Activated naive CD4-positive, alpha-beta T cell (primary cell): ENCODE results near the gene HSP90B1.
A peak's percentile ranks its signal among the peaks of the same experiment; 100 is the strongest.

ENCODE experiments used
- DNase-seq, 4 experiments: peaks; one replicate each; lab custom pipeline; 2025; lab: John Stamatoyannopoulos, UW

Gene HSP90B1

DNA sequence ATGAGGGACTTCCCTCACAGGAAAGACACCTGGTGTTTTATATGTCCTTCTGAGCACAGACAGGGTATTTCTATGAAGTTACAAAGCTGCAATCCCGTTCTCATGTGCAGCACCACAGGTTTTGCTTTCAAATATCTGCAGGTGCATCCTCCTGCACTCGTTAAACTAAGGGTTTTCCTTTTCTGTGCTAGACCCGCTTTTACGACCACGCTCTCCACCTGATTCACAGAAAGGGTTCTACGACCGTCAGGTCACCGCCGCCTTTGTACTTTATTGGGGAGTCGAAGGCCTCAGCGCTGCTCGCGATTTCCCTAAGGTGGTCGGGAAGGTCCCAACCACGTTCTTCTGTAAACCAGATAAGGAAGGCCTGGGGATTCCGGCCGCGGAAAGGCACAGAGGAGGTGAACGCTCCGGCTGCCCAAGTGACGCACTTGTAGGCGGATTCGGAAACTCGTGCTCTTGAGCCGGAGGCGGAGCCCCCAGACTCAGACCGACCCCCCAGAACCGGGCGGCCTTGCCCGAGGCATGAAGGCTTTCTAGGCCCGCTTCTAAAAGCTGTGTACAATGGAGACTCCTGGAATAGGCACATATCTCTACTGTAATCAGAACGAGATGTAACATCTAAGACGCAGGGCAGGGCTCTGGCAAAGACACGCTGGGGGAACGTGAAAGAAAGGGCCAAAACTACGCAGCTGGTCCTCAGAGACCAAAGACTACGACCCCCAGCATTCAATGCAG is 995 bp upstream of the HSP90B1 start:
- DNase-seq, result peak; percentile 63 to 82 (median 76)

DNA sequence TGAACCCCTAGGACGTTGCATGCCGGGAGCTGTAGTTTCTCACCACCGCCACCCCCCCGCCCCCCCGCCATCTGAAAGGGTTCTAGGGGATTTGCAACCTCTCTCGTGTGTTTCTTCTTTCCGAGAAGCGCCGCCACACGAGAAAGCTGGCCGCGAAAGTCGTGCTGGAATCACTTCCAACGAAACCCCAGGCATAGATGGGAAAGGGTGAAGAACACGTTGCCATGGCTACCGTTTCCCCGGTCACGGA is 501 bp upstream of the HSP90B1 start:
- DNase-seq, result peak in 3 of 4 experiments; percentile 76 to 87 (median 86)

DNA sequence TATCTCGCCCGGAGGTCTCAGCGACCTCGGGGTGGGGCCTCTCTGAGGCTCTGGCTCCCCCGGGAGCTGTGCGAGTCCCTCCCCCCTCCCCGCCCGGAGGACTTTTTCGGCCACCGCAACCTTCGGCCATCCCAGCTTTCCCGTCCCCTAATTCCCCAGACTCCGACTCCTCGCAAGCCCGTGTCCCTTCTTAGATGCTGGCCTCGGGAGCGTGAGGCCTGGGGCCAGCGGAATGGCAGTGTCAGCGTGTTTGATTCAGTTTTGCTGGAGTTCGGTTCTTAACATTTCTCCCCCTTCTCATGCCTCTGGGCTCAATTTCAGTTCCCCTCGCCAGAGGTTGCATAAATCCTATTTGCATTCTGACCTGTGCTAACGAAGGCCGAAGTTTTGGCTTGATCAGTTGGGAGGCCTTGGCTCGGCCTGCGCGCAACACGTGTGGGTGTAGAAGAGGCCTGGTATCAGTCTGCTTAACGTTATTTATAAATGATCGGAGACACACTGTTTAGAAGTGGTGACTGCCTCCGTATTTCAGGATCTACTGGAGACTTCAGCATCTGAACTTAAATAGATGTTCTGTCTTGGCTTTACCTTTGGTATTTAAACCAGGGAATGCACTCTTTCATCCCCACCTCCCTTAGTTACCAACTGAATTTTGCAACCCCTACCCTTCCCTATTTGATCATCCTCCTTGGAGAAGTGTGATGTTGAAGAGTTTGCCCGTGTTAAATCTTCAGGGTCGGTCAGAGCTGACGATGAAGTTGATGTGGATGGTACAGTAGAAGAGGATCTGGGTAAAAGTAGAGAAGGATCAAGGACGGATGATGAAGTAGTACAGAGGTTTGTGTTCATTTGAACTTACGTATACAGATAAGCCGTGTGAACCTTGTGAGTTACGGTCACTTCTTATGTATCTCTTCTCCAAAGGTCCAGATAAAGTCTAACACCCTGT is 851 bp downstream of the HSP90B1 start:
- DNase-seq, result no peak

DNA sequence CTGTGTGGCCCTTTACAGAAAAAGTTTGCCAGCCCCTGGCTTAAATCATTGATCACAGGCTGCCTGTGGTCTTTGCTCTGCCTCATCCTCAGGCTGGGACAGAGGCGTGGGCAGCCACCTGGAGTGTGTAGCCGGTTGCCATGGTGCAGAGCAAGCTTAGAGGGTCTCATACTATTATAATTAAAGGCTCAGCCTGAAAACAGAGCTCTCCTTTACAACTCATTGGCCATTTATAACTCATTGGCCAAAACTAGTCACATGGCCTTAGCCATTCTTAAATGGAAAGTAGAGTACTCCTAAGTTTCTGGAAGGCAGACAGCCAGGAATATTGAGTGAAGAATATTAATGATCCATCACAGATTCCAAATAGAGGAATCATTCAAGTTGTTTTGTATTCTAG is 3.0 kb downstream of the HSP90B1 start:
- DNase-seq, result no peak

DNA sequence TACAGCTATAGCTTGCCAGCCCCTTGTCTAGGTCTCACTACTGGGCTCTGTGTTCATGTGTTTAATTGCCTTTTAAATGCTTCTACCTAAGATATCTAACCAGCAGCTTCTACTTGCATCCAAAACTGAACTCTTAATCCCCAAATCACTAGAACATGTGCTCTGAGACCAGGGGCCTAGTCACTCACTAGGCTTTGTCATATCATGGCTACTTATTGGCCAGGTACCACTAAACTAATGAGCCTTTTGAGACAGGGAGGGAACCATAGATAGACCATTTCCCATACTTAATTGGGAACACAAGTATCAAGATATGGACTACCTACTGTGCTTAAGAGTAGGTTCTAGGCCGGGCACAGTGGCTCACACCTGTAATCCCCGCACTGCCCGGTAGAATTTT is 6.5 kb downstream of the HSP90B1 start:
- DNase-seq, result no peak

DNA sequence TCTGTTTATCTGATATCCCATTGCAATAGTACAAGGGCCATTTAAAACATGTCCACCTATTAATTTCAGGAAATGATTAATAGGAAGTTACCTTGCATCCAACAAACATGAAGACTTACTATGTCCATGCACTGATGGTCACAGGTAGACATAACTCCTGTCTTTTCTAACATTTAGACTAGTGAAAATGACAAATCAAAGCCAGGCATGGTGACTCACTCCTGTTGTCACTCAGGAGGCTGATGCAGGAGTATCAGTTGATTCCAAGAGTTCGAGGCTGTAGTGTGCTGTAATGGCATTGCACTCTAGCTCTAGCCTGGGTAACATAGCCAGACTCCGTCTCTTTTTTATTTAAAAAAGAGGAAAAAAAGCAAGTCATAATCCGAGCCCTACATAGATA is 14.8 kb downstream of the HSP90B1 start:
- no peak for DNase-seq

DNA sequence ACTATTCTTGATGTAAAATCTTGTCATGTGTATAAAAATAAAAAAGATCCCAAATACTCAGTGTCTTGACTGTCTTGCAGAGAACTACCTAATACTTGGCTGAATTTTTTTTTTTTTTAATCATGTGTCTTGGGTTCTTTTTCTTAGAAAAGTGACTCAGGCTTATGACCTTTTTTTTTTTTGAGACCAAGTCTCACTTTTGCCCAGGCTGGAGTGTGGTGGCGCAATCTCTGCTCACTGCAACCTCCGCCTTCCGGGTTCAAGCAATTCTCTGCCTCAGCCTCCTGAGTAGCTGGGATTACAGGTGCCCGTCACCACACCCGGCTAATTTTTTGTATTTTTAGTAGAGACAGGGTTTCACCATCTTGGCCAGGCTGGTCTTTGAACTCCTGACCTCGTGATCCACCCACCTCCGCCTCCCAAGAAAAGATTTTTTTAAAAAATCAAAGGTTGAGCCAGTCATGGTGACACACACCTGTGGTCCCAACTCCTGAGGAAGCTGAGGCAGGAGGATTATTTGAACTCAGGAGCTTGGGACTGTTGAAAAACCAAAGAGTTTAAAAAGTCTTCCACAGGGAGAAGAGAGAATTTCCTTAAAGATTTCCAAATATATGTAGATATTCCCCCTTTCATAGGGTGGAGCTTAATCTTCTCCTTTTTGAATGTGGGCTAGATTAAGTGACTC is 17.8 kb downstream of the HSP90B1 start:
- DNase-seq, result no peak

DNA sequence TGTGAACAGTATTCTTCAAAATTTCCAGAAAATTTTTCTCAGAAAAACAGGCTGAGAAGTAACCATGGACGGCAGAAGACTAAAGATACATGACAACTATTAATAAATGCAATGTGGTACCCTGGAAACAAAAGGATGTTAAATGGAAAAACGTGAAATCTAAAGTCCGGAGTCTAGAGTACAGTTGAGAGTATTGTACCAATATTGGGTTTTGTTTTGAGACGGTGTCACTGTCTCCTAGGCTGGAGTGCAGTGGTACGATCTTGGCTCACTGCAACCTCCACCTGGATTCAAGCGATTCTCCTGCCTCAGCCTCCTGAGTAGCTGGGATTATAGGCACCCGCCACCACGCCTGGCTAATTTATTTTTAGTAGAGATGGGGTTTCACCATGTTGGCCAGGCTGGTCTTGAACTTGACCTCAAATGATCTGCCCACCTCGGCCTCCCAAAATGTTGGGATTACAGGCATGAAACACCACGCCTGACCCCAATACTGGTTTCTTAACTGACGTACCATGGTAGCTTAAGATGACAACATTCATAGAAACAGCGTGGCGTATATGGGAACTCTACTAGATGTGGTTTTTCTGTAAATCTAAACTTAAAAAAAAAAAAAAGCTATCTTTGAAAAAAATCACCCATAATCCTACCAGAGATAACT is 18.7 kb downstream of the HSP90B1 start:
- no peak for DNase-seq

DNA sequence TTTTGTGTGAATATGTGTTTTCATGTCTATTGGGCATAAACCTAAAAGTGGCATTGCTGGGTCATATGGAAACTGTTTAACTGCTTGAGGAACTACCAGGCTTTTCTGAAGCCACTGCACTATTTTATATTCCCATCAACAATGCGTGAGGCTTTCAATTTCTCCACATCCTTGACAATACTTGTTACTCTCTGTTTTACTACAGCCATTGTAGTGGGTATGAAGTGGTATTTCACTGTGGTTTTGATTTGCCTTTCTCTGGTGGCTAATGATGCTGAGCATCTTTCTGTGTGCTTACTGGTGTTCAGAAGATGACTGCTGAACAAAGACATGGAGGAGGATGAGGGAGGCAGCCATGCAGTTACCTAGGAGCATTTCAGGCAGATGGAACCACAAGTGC is 22.3 kb downstream of the HSP90B1 start:
- no peak for DNase-seq

DNA sequence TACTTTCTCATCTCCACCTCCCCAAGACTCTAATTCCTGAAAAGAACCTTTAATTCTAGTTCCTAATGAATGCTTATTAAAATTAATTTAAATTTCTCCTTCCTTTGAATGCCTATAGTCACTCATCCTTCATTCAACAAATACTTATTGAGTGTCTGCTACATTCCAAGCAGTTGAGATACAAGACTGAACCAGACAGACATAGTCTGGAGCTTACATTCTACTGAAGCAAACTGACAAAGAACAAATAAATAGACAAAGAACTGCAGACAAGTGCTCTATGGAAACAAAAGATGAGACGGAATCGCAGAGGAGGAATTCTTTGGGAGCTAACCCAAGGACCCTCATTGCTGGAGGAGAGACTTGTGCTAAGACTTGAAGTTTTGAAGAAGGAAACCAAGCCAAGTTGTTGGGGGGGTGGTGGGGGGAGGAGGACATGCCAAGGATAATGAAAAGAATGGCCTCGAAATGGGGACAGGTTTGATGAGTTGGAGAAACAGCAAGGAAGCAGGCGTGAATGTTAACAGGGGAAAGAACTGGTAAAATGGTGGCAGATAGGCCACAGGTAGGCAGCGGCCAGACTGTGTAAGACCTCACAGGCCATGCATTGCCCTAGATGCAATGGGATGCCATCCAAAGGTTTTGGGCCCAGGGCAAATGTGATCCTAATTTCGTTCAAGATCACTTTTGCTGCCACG is 25.8 kb downstream of the HSP90B1 start:
- no peak for DNase-seq

DNA sequence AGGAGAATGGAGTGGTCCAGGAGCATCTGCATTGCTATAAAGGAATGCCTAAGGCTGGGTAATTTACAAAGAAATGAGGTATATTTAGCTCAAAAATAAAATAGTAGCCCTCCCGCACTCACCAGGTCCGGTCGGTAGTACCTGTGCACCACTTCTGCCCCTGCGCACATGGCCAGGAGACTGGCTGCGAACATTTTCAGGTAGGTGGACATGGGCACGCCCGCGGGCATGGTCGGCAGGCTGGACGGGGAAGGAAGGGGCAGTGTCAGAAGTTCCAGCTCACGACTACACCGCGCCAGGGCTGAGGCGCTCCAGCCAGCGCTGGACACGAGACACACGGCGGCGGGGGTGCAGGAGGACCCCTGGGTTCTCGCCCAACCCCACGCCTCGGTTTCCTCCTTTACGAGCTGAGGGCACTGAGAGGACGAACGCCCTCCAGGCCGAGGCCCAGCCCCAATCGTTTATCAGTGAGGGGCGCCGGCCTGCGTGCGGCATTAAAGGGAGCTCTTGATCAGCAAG is 26.4 kb downstream of the HSP90B1 start:
- no peak for DNase-seq

DNA sequence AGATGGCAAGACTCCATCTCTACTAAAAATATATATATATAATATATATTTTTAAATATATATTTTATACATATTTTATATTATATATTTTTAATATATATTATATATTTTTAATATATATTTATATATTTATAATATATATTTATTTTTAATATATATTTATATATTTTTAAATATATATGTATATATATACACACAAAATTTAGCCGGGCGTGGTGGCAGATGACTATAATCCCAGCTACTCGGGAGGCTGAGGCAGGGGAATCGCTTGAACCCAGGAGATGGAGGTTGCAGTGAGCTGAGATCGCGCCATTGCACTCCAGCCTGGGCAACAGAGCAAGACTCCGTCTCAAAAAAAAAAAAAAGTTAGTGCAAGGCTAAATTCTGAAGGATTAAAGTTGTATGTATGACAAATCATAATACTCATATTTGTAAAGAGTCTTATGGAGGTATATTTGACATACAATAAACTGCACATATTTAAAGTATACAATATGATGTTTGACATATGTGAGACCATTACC is 27.7 kb downstream of the HSP90B1 start:
- DNase-seq, result no peak

DNA sequence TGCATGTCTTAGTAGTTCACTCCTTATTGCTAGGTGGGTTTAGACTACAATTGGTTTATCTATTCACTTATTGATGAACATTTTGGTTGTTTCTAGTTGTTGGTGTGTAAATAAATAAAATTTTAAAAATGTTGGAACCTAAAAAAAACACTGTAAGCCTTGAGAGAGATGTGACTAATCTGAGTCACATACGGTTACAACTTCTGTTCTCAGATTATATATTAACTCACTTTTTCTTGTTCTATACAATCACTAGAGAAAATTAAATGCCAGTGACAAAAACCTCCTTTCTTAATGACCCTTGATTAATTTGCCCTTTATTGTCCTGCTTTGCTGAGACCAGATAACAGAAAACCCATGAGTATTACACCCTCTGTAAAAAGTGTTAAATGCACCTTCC is 28.4 kb downstream of the HSP90B1 start:
- DNase-seq, result no peak

DNA sequence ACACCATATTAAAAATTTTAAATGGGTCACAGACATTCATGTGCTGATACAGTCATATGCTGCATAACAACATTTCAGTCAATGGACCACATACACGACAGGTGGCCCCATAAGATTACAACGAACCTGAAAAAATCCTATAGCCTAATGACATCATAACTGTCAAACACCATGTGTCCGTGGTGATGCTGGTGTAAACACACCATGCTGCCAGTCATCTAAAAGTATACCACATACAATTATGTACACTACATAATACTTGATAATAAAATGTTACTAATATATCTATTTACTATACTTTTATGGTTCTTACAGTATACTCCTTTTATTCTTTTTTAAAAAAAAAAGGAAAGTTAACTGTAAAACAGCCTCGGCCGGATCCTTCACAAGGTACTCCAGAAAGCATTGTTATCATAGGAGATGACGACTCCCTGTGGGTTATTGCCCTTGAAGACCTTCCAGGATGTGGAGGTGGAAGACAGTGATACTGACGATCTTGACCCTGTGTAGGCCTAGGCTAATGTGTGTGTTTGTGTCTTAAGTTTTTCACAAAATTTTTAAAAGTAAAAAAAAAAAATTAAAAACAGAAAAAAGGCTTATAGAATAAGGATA is 30.5 kb downstream of the HSP90B1 start:
- DNase-seq, result no peak

DNA sequence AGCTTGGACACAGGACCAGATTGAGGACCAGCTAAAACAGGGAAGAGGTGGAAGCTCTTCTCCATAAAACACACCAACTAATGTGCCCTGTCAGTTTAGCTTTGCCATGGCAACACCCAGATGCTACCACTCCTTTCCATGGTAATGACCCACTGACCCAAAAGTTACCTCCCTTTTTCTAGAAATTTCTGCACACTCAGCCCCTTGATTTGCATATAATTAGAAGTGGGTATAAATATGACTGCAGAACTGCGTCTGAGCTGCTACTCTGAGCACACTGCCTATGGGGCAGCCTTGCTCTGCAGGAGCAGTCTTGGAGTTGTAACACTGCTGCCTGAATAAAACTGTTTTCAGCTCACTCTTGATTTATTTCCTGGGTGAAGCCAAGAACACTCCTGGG is 32.3 kb downstream of the HSP90B1 start:
- no peak for DNase-seq

DNA sequence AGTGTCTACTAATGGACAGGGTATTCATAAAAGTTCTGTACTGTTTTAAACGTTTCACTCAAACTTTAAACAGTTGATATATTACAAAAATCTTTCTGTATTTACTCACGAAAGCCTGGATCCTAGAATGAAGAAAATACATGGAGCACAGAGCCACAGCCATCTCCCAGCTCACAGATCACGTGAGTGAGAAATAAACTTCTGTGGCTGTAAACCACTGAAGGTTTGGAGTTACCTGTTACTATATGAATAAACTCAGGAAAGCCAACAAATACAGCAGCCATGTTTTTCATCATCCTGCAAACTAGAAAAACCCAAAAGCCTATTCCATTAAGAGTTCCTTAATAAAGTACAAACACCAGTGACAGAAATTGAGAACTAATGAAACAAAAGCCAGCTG is 34.6 kb downstream of the HSP90B1 start:
- no peak for DNase-seq

DNA sequence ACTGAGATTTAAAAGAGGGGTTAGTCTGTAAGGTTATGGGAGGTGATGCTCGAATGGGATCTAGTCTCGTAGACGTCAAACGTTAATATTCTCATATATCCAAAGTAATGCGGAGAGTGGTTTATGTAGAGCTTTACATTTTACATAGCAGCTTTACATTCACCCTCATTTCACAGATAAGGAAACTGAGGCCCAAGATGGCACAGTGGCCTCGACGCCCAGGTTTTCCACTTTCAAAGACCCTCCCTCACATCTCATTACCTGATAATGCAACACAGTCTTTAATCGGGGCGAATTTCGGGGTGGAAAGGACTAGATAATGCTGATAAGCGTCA is 35.0 kb downstream of the HSP90B1 start:
- no peak for DNase-seq

DNA sequence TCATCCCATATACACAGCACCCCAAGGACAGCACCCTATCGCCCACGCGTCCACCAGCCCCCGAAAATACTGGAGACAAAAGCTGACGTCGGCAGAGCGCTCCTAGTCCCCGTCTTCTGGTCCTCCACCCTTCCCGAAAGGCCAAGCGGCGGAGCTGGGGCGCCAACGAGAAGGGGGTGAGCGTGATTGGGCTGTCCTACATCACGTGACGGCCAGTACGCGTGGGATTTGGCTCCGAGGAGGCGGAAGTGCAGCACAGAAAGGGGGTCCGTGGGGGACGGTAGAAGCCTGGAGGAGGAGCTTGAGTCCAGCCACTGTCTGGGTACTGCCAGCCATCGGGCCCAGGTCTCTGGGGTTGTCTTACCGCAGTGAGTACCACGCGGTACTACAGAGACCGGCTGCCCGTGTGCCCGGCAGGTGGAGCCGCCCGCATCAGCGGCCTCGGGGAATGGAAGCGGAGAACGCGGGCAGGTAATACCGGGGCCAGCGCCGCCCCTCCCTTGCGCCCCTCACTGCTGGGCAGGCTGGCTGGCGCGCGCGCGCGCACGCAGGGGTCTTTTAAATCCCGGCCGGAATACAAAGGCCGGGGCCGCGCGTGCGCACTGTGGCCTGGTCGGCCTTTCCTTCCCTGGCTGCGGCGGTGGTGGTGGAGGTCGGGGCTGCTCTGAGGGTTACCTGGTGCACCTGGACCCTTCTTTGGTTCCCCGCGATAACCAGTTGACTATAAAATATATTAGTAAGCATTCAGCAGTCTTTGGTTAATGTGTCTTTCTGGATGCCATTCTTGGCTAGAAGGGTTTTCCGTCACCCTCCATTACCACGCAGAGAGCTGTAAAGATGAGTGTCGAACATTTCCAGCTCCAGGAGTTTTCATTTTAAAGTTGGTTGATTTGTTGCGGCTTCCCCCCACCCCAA is 35.6 kb downstream of the HSP90B1 start, which contains the start of gene TDG:
TDG (plus strand) TSS at position 283 of the 915 bp plus-strand sequence; CDS start at position 449, 166 bp downstream.
- peak; percentile 88 to 95 (median 92) for DNase-seq

DNA sequence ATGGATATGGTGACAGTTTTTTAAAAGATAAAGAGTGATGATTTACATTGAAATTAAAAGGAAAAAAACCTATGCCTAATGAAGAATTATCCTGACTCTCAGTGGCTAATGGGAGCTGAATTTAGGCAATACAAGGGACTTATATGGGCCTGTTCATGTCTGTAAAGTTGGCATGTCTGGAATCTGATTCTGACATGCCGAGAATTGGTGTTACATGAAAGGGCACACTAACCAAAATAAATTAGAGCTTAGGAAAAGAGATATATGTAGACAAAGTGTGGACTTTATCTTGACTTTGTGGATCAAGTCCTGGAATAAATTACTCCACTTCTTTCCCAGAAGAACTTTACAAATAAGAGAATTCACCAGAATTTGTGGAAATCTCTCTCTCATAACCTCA is 36.5 kb downstream of the HSP90B1 start:
- no peak for DNase-seq

DNA sequence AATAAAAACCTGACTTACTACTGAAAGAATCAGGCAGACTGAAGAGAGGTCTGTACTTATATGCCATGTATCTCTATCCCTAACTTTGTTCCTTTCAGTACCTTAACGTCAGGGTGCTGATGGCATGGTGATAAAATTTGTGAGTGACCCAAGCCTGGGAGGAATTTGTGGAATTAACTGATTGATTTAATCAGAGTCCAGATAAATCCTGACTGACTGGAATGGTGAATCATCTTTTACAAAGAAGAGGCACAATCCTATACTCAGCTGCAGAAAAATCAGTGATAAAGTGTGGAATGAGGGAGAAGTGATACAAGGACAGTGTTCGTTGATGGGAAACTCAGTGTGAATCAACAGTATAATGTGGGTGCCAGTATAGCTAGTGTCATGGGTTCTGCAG is 39.2 kb downstream of the HSP90B1 start:
- DNase-seq, result no peak
